K562 (cell line): ENCODE data around the gene DDAH2. TPM values are rescaled to one million over a fixed set of nuclear protein-coding genes. Genes with fewer than 3 reads are reported as not detected.

Source experiments
- ATAC-seq: fragments of 200-7000 bp; cut with Tn5 transposase; 3 replicates; pipeline ENCODE4 v1.9.1; 2020; ENCODE audit warnings: moderate library complexity
- BruUV-seq: library from RNA; stranded (reverse); fragments of 400-500 nt; replicated peaks from 2 replicates; lab custom pipeline; 2021; lab: Mats Ljungman, UMichigan
- CTCF ChIA-PET: fragments of 300-600 bp; formaldehyde crosslinking; extraction: SDS; loops from one replicate; lab custom pipeline; 2021; ENCODE audit warnings: low intra/inter-chr PET ratio; lab: Yijun Ruan, JAX
- POLR2A ChIA-PET: fragments of 300-600, 350-650 bp; sonication (Branson Sonifier 250); formaldehyde crosslinking; extraction: SDS; loops from one replicate; lab custom pipeline; 2021; ENCODE audit warnings: antibody characterized with exemption, inconsistent platforms; lab: Yijun Ruan, JAX
- DNase-seq, 4 experiments: peaks; one replicate each; pipeline versions ENCODE4 v3.0.0 to v3.0.0-alpha.2; 2011 to 2018; ENCODE audit warnings: low spot score in 3 of 4, mixed read lengths in 3 of 4; ENCODE audit errors: extremely low read depth in 1 of 4
- FAIRE-seq: peaks from 2 replicates; lab custom pipeline; 2011; peaks lifted over from hg19 to GRCh38; lab: Jason Lieb, UNC
- H2AFZ ChIP-seq: 2 replicates; pipeline ENCODE4 v1.6.0; 2011; ENCODE audit warnings: low read depth, low read length, control low read depth, inconsistent platforms
- H3K27ac ChIP-seq: fragments of 200-600 bp; 3 replicates; pipeline ENCODE4 v1.8.0; 2011; ENCODE audit warnings: low read depth, mild to moderate bottlenecking, control low read depth, inconsistent platforms, low read length, moderate library complexity, mixed read lengths; ENCODE audit errors: extremely low read depth
- H3K27me3 ChIP-seq, 2 experiments: fragments of 300-600 bp in 1 of 2; 2 replicates in 1 of 2; 3 replicates in 1 of 2; pipeline versions ENCODE4 v1.6.0 to v1.8.0; 2011; ENCODE audit warnings: inconsistent platforms in 2 of 2, low read length in 2 of 2, mild to moderate bottlenecking in 1 of 2, mixed read lengths in 1 of 2, moderate library complexity in 1 of 2; ENCODE audit not compliant: control insufficient read depth in 2 of 2, insufficient read depth in 2 of 2
- H3K36me3 ChIP-seq: fragments of 300-600 bp; 3 replicates; pipeline ENCODE4 v1.8.0; 2011; ENCODE audit warnings: mild to moderate bottlenecking, low read length, inconsistent platforms; ENCODE audit not compliant: control insufficient read depth, insufficient read depth
- H3K4me1 ChIP-seq, 2 experiments: fragments of 200-600 bp in 1 of 2; replicated peaks in 1 of 2; 2 replicates in 1 of 2; 3 replicates in 1 of 2; pipeline versions ENCODE4 v1.5.1 to v1.8.0; 2011; ENCODE audit warnings: inconsistent platforms in 2 of 2, low read length in 2 of 2, mild to moderate bottlenecking in 1 of 2, mixed read lengths in 1 of 2, moderate library complexity in 1 of 2; ENCODE audit not compliant: control insufficient read depth in 2 of 2, insufficient read depth in 2 of 2
- H3K4me2 ChIP-seq: 2 replicates; pipeline ENCODE4 v1.6.1; 2011; ENCODE audit warnings: low read length, control low read depth, inconsistent platforms, mixed read lengths; ENCODE audit not compliant: insufficient read depth
- H3K4me3 ChIP-seq: fragments of 200-600 bp; sonication (generic), shearing (Covaris generic); 2 replicates; pipeline ENCODE4 v1.5.1; 2016; ENCODE audit warnings: control low read depth, inconsistent platforms
- H3K79me2 ChIP-seq: fragments of 200-600 bp; 3 replicates; pipeline ENCODE4 v1.8.0; 2011; ENCODE audit warnings: low read length, inconsistent platforms; ENCODE audit not compliant: control insufficient read depth, insufficient read depth
- H3K9ac ChIP-seq, 2 experiments: 2 replicates each; pipeline versions ENCODE4 v1.6.0 to v1.6.1; 2011; ENCODE audit warnings: low read depth in 2 of 2, low read length in 2 of 2, control low read depth in 1 of 2, inconsistent platforms in 1 of 2, mild to moderate bottlenecking in 1 of 2, mixed read lengths in 1 of 2; ENCODE audit not compliant: insufficient read depth in 1 of 2
- H3K9me1 ChIP-seq: one replicate; pipeline ENCODE4 v1.6.0; 2011; ENCODE audit warnings: inconsistent platforms, mild to moderate bottlenecking, low read length, moderate library complexity; ENCODE audit not compliant: control insufficient read depth, insufficient read depth
- H3K9me3 ChIP-seq: replicated peaks from 2 replicates; pipeline ENCODE4 v1.5.1; 2011; ENCODE audit warnings: low read depth, low read length, inconsistent platforms; ENCODE audit not compliant: control insufficient read depth, insufficient read depth
- H4K20me1 ChIP-seq: replicated peaks from 2 replicates; pipeline ENCODE4 v1.6.1; 2011; ENCODE audit warnings: low read length, inconsistent platforms, mixed read lengths; ENCODE audit not compliant: control insufficient read depth, insufficient read depth
- BRF1 ChIP-seq: IDR thresholded peaks from 3 replicates; pipeline ENCODE4 v1.6.1; 2011; ENCODE audit warnings: borderline replicate concordance, mild to moderate bottlenecking; ENCODE audit not compliant: insufficient read length; ENCODE audit errors: extremely low read depth
- CCAR2 ChIP-seq: fragments of 200-400 bp; formaldehyde crosslinking; IDR thresholded peaks from 2 replicates; pipeline ENCODE4 v1.6.1; 2017; ENCODE audit warnings: mild to moderate bottlenecking, low read depth, low read length
- EGR1 ChIP-seq: fragments of 450-650 bp; conservative IDR thresholded peaks from 2 replicates; pipeline ENCODE4 v1.6.1; 2017; ENCODE audit warnings: mild to moderate bottlenecking
- FOXJ2 ChIP-seq: fragments of 200-800 bp; sonication (Bioruptor generic); IDR thresholded peaks from 2 replicates; pipeline ENCODE4 v1.6.1; 2016; ENCODE audit warnings: missing genetic modification characterization, missing compliant biosample characterization
- MBD2 ChIP-seq: sonication (generic); IDR thresholded peaks from 2 replicates; pipeline ENCODE4 v1.6.1; 2016; ENCODE audit warnings: low read depth, borderline replicate concordance
- RBBP5 ChIP-seq: fragments of 200-600 bp; sonication (generic); IDR thresholded peaks from 2 replicates; pipeline ENCODE4 v1.6.1; 2012; ENCODE audit warnings: borderline replicate concordance, mild to moderate bottlenecking, low read length, control low read depth, inconsistent platforms; ENCODE audit not compliant: insufficient read depth, poor library complexity, severe bottlenecking
- SRSF7 ChIP-seq: fragments of 200-400 bp; formaldehyde crosslinking; optimal IDR thresholded peaks from 2 replicates; pipeline ENCODE3; 2017; ENCODE audit warnings: mild to moderate bottlenecking, low read depth, low read length
- ZNF79 ChIP-seq: fragments of 250-450 bp; sonication (Bioruptor Pico); IDR thresholded peaks from 2 replicates; pipeline ENCODE4 v1.4.0; 2020; ENCODE audit warnings: low read depth, mild to moderate bottlenecking, moderate library complexity
- WGBS: fragments of 100-300 bp; shearing (Covaris generic); methylation state at CpG from one replicate; pipeline ENCODE4 v1.1.6; 2016; ENCODE audit warnings: low coverage, mixed read lengths; ENCODE audit not compliant: insufficient coverage; ENCODE audit errors: missing lambda C conversion rate; 5-methylcytosine and 5-hydroxymethylcytosine counted together
- in situ Hi-C: fragments of 300-500 bp; cut with MboI; formaldehyde crosslinking; loops from 4 replicates; pipeline ENCODE4 v1.15.0; 2018; ENCODE audit warnings: inconsistent platforms, mixed read lengths
- intact Hi-C: fragments of 100-400 bp; cut with micrococcal nuclease; formaldehyde crosslinking; loops from 2 replicates; pipeline ENCODE4 v1.14.2; 2022
- polyA plus RNA-seq, 8 experiments: library from polyadenylated mRNA; depleted of rRNA in 4 of 8; stranded (reverse) in 5 of 8; unstranded in 3 of 8; fragments of >200 nt; fragmentation: Nextera tagmentation in 2 of 8; fragmentation: Illumina TruSeq in 1 of 8; extraction: Ambion mirVana in 2 of 8; extraction: Trizol in 1 of 8; gene quantifications; 2 replicates each; pipeline versions ENCODE4 v1.2.1 to v1.2.3, GENCODE V29; 2011 to 2014; ENCODE audit warnings: inconsistent platforms in 1 of 8, missing spikeins in 1 of 8
- total RNA-seq, 7 experiments: library from RNA; depleted of rRNA in 6 of 7; stranded (reverse); fragments of >200 nt in 6 of 7; fragmentation: Illumina TruSeq in 2 of 7; extraction: Trizol in 2 of 7; gene quantifications; 2 replicates each; pipeline versions ENCODE4 v1.2.1 to v1.2.3, GENCODE V29; 2011 to 2021; ENCODE audit warnings: low replicate concordance in 1 of 7
- TF ChIP-seq, protein P1 (sequence below): conservative IDR thresholded peaks from 2 replicates; pipeline ENCODE4 v1.6.1; 2011; ENCODE audit warnings: low read depth, mild to moderate bottlenecking, low read length; ENCODE audit not compliant: control insufficient read depth
- TF ChIP-seq, protein P2 (sequence below): fragments of 450-650 bp; IDR thresholded peaks from 2 replicates; pipeline ENCODE4 v1.6.1; 2016; ENCODE audit warnings: low read depth, mild to moderate bottlenecking, moderate library complexity
- TF ChIP-seq, protein P3 (sequence below), 2 experiments: fragments of 450-650 bp; IDR thresholded peaks; 2 replicates each; pipeline ENCODE4 v1.6.1; 2018; ENCODE audit warnings: mild to moderate bottlenecking in 2 of 2, low read depth in 1 of 2; ENCODE audit not compliant: partially characterized antibody in 2 of 2

DDAH2 gene
- total and polyA plus RNA-seq, 9 of the 15 experiments (the other 6 are each of a cell fraction or from before 2014, with no cell fraction given), result 1.8 to 45.4 (median 21.4) TPM

DNA sequence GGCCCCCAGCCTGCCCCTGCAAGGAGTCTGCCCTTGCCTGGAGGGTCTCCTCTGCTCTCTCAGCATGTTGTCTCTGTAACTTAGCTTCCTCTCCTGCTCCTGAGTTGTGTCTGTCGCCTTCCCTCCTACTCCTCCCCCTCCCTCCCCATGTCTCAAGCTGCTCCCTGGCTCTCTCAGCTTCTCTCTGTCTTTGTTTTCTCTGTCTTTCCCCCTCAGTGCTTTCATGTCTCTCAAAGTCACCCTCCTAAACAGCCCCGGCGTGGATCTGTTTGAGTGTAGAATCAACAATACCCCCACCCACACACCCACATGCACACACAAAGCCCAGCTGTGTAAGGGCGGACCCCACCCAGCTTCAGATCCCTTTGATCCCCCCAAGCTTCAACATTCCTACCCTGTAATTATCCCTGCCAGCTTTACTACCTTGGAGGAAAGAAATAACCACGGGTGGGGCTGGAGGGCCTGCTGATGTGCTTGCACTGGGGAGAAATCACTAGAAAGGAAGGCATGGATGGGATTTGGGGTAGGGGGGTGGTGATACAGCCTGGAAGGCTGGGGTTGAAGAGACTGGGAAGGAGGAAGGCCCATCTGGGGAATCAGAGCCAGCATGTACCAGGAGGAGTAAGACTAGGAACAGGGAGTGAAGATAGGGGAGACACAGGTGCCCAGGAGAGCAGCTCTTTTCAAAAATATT, 15.0 kb downstream of the DDAH2 start:
- no peak for FAIRE-seq
- Histone ChIP-seq H4K20me1 (no peaks in the 10 kb centered on the region), H3K79me2 (no peaks in the 10 kb centered on the region), H3K9me1 (no peaks in the 10 kb centered on the region), H3K9ac (peak overlapping the region in 1 of 2 experiments; percentile 81; a peak in 2 of 4 replicates), H3K27ac (no peak overlapping the region), H3K4me3 (no peak overlapping the region), H3K4me1 (peaks cover 31 to 46% of the 10 kb centered on the region in 2 experiments), H3K27me3 (no peaks in the 10 kb centered on the region), H2AFZ (peak overlapping the region; percentile 49), H3K36me3 (no peaks in the 10 kb centered on the region), H3K4me2 (no peak overlapping the region), H3K9me3 (no peaks in the 10 kb centered on the region)
- peak; percentile 8; the same call in 2 of the 3 replicates for ATAC-seq
- in situ Hi-C loops (no loop called here), intact Hi-C loops (no loop called here)
- ChIA-PET CTCF (no interaction called here), POLR2A (interaction anchor here (0.6 to 12.4 kb wide), 13 partner anchors 11 to 1132 kb away, joined by 3 to 223 read pairs (median 5); partner anchors contain the start of genes ABHD16A, BAG6, DDAH2 and HSPA1B)
- 32% methylated on average over 5 of the region's 5 CpGs for WGBS
- no TSS peak for BruUV-seq
- no peak for DNase-seq
- TF ChIP-seq, protein P1, sequence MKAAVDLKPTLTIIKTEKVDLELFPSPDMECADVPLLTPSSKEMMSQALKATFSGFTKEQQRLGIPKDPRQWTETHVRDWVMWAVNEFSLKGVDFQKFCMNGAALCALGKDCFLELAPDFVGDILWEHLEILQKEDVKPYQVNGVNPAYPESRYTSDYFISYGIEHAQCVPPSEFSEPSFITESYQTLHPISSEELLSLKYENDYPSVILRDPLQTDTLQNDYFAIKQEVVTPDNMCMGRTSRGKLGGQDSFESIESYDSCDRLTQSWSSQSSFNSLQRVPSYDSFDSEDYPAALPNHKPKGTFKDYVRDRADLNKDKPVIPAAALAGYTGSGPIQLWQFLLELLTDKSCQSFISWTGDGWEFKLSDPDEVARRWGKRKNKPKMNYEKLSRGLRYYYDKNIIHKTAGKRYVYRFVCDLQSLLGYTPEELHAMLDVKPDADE, result 0 out of 2 replicates have a peak, but pooled peaks have one; percentile 46
- no peak for TF ChIP-seq SRSF7
- TF ChIP-seq, protein P2, sequence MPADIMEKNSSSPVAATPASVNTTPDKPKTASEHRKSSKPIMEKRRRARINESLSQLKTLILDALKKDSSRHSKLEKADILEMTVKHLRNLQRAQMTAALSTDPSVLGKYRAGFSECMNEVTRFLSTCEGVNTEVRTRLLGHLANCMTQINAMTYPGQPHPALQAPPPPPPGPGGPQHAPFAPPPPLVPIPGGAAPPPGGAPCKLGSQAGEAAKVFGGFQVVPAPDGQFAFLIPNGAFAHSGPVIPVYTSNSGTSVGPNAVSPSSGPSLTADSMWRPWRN, result no peak
- TF ChIP-seq RBBP5, result no peak
- no peak for TF ChIP-seq MBD2
- TF ChIP-seq, protein P3, sequence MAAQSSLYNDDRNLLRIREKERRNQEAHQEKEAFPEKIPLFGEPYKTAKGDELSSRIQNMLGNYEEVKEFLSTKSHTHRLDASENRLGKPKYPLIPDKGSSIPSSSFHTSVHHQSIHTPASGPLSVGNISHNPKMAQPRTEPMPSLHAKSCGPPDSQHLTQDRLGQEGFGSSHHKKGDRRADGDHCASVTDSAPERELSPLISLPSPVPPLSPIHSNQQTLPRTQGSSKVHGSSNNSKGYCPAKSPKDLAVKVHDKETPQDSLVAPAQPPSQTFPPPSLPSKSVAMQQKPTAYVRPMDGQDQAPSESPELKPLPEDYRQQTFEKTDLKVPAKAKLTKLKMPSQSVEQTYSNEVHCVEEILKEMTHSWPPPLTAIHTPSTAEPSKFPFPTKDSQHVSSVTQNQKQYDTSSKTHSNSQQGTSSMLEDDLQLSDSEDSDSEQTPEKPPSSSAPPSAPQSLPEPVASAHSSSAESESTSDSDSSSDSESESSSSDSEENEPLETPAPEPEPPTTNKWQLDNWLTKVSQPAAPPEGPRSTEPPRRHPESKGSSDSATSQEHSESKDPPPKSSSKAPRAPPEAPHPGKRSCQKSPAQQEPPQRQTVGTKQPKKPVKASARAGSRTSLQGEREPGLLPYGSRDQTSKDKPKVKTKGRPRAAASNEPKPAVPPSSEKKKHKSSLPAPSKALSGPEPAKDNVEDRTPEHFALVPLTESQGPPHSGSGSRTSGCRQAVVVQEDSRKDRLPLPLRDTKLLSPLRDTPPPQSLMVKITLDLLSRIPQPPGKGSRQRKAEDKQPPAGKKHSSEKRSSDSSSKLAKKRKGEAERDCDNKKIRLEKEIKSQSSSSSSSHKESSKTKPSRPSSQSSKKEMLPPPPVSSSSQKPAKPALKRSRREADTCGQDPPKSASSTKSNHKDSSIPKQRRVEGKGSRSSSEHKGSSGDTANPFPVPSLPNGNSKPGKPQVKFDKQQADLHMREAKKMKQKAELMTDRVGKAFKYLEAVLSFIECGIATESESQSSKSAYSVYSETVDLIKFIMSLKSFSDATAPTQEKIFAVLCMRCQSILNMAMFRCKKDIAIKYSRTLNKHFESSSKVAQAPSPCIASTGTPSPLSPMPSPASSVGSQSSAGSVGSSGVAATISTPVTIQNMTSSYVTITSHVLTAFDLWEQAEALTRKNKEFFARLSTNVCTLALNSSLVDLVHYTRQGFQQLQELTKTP (IDR thresholded peaks at IDR 0.05; ENCODE audit: low read depth in 1 of 2, partially characterized antibody in 2 of 2), result peak in 1 of 2 experiments; percentile 25
- TF ChIP-seq EGR1, result peak; percentile 43
- TF ChIP-seq FOXJ2 (tag), result no peak
- no peak for TF ChIP-seq ZNF79 (CRISPR knock-in tag)
- TF ChIP-seq BRF1, result no peak
- no peak for TF ChIP-seq CCAR2
